Islet of Langerhans (tissue), 1 donor: ENCODE data around the gene POLDIP3.
"Not testable (repeated sequence)": the region's sequence is repeated elsewhere in the genome, so short reads cannot be mapped to it uniquely, and the experiment has no call there.

Source experiments
- FAIRE-seq: peaks from one replicate; lab custom pipeline; 2011; peaks lifted over from hg19 to GRCh38; lab: Jason Lieb, UNC

POLDIP3 gene

GRCh38 chr22:42585096-42585495 is 29.6 kb downstream of the POLDIP3 start:
- no peak for FAIRE-seq

- FAIRE-seq, result no peak
Measured at GRCh38 chr22:42584364-42584940, 30.2 kb downstream of the POLDIP3 start.

- FAIRE-seq, result no peak
Measured at GRCh38 chr22:42582987-42583386, 31.7 kb downstream of the POLDIP3 start.

GRCh38 chr22:42581762-42582716 is 32.6 kb downstream of the POLDIP3 start:
- FAIRE-seq, result no peak

GRCh38 chr22:42581194-42581761 is 33.4 kb downstream of the POLDIP3 start:
- FAIRE-seq, result not testable (repeated sequence)

GRCh38 chr22:42580040-42580439 is 34.6 kb downstream of the POLDIP3 start:
- FAIRE-seq, result not testable (repeated sequence)

GRCh38 chr22:42577623-42578240 is 37.0 kb downstream of the POLDIP3 start:
- FAIRE-seq, result no peak

GRCh38 chr22:42577141-42577540 is 37.5 kb downstream of the POLDIP3 start:
- FAIRE-seq, result not testable (repeated sequence)

GRCh38 chr22:42575996-42576574 is 38.6 kb downstream of the POLDIP3 start:
- not testable (repeated sequence) for FAIRE-seq

GRCh38 chr22:42574468-42574867 is 40.2 kb downstream of the POLDIP3 start:
- not testable (repeated sequence) for FAIRE-seq

GRCh38 chr22:42574046-42574445 is 40.6 kb downstream of the POLDIP3 start:
- FAIRE-seq, result not testable (repeated sequence)

- FAIRE-seq, result not testable (repeated sequence)
Measured at GRCh38 chr22:42571068-42571467, 43.6 kb downstream of the POLDIP3 start.

- FAIRE-seq, result not testable (repeated sequence)
Measured at GRCh38 chr22:42570580-42570979, 44.1 kb downstream of the POLDIP3 start.

- FAIRE-seq, result not testable (repeated sequence)
Measured at GRCh38 chr22:42567950-42568349, 46.7 kb downstream of the POLDIP3 start.

GRCh38 chr22:42565956-42566355 is 48.7 kb downstream of the POLDIP3 start:
- no peak for FAIRE-seq

- FAIRE-seq, result no peak
Measured at GRCh38 chr22:42564699-42565098, 50.0 kb downstream of the POLDIP3 start.

- not testable (repeated sequence) for FAIRE-seq
Measured at GRCh38 chr22:42563943-42564342, 50.7 kb downstream of the POLDIP3 start.

- no peak for FAIRE-seq
Measured at GRCh38 chr22:42562684-42563083, 52.0 kb downstream of the POLDIP3 start.

GRCh38 chr22:42562279-42562678 is 52.4 kb downstream of the POLDIP3 start:
- FAIRE-seq, result no peak

GRCh38 chr22:42561856-42562255 is 52.8 kb downstream of the POLDIP3 start:
- FAIRE-seq, result no peak

- FAIRE-seq, result no peak
Measured at GRCh38 chr22:42560781-42561180, 53.9 kb downstream of the POLDIP3 start.

- no peak for FAIRE-seq
Measured at GRCh38 chr22:42560381-42560780, 54.3 kb downstream of the POLDIP3 start.
